ENCODE data around the gene LINGO1.

Gene LINGO1

GRCh38 chr15:77595231-77595630 is 37.5 kb downstream of the LINGO1 start:
- H3K4me3 ChIP-seq (ENCODE audit: low read depth, low read length) = no peak overlapping the region
- H3K27me3 ChIP-seq (ENCODE audit: insufficient read depth, low read depth, severe bottlenecking) = no peaks in the 10 kb centered on the region
- DNase-seq = no peak
- H3K9me3 ChIP-seq (ENCODE audit: severe bottlenecking) = no peaks in the 10 kb centered on the region
- no peak overlapping the region for H3K27ac ChIP-seq
- no peak for TF ChIP-seq CTCF (IDR thresholded peaks at IDR 0.05; ENCODE audit: low read depth, low read length)
- no peaks in the 10 kb centered on the region for H3K36me3 ChIP-seq

GRCh38 chr15:77592758-77593157 is 40.0 kb downstream of the LINGO1 start:
- Histone ChIP-seq H3K27me3 (ENCODE audit: insufficient read depth, low read depth, severe bottlenecking) (no peaks in the 10 kb centered on the region), H3K4me3 (ENCODE audit: low read depth, low read length) (no peak overlapping the region), H3K27ac (no peak overlapping the region), H3K9me3 (ENCODE audit: severe bottlenecking) (no peaks in the 10 kb centered on the region), H3K36me3 (no peaks in the 10 kb centered on the region)
- no peak for TF ChIP-seq CTCF (IDR thresholded peaks at IDR 0.05; ENCODE audit: low read depth, low read length)
- DNase-seq = no peak

GRCh38 chr15:77591968-77592613 is 40.6 kb downstream of the LINGO1 start:
- DNase-seq = peak; percentile 37
- no peak overlapping the region for H3K27ac ChIP-seq
- TF ChIP-seq CTCF (IDR thresholded peaks at IDR 0.05; ENCODE audit: low read depth, low read length) = no peak

GRCh38 chr15:77589839-77590238 is 42.9 kb downstream of the LINGO1 start:
- H3K27me3 ChIP-seq (ENCODE audit: insufficient read depth, low read depth, severe bottlenecking) = no peaks in the 10 kb centered on the region
- peak; percentile 46 for DNase-seq
- H3K4me3 ChIP-seq (ENCODE audit: low read depth, low read length) = no peak overlapping the region
- no peak overlapping the region for H3K27ac ChIP-seq
- TF ChIP-seq CTCF (IDR thresholded peaks at IDR 0.05; ENCODE audit: low read depth, low read length) = no peak
- H3K9me3 ChIP-seq (ENCODE audit: severe bottlenecking) = no peaks in the 10 kb centered on the region
- H3K36me3 ChIP-seq = no peaks in the 10 kb centered on the region

More at GRCh38 chr15:77591968-77592613, 40.6 kb downstream of the LINGO1 start:
- no peaks in the 10 kb centered on the region for H3K9me3 ChIP-seq (ENCODE audit: severe bottlenecking)
- H3K36me3 ChIP-seq = no peaks in the 10 kb centered on the region
- no peak overlapping the region for H3K4me3 ChIP-seq (ENCODE audit: low read depth, low read length)
- no peaks in the 10 kb centered on the region for H3K27me3 ChIP-seq (ENCODE audit: insufficient read depth, low read depth, severe bottlenecking)

GRCh38 chr15:77588126-77588525 is 44.6 kb downstream of the LINGO1 start:
- Histone ChIP-seq H3K36me3 (no peaks in the 10 kb centered on the region), H3K4me3 (ENCODE audit: low read depth, low read length) (no peak overlapping the region), H3K9me3 (ENCODE audit: severe bottlenecking) (no peaks in the 10 kb centered on the region), H3K27ac (no peak overlapping the region), H3K27me3 (ENCODE audit: insufficient read depth, low read depth, severe bottlenecking) (no peaks in the 10 kb centered on the region)
- no peak for DNase-seq
- TF ChIP-seq CTCF (IDR thresholded peaks at IDR 0.05; ENCODE audit: low read depth, low read length) = no peak

- no peak for DNase-seq
- no peaks in the 10 kb centered on the region for H3K36me3 ChIP-seq
- no peaks in the 10 kb centered on the region for H3K27me3 ChIP-seq (ENCODE audit: insufficient read depth, low read depth, severe bottlenecking)
- no peak overlapping the region for H3K27ac ChIP-seq
- no peak for TF ChIP-seq CTCF (IDR thresholded peaks at IDR 0.05; ENCODE audit: low read depth, low read length)
- no peak overlapping the region for H3K4me3 ChIP-seq (ENCODE audit: low read depth, low read length)
- H3K9me3 ChIP-seq (ENCODE audit: severe bottlenecking) = no peaks in the 10 kb centered on the region
These were observed 48.0 kb downstream of the LINGO1 start for GRCh38 chr15:77584691-77585090.
